Measurements from ENCODE around the gene HOMEZ. TPM values are rescaled to one million over a fixed set of nuclear protein-coding genes. Genes with fewer than 3 reads are reported as not detected.
"Not testable (repeated sequence)": the region's sequence is repeated elsewhere in the genome, so short reads cannot be mapped to it uniquely, and the experiment has no call there.

The HOMEZ gene
- total and polyA plus RNA-seq, 2 donors (not counting 3 experiments of a cell fraction or from before 2014, with no cell fraction given): 11.3 to 16.8 TPM

DNA sequence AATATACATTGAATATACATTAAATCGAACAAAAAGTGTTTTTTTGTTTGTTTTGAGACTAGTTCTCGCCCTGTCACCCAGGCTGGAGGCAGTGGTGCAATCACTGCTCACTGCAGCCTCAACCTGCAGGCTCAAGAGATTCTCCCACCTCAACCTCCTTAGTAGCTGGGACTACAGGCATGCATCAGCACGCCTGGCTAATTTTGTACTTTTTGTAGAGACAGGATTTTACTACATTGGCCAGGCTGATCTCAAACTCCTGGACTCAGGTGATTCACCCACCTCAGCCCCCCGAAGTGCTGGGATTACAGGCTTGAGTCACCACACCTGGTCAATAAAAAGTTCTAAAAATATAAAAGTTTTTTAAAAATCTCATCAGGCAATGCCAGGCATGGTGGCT lies 58.4 kb downstream of the HOMEZ start:
- no peak overlapping the region for H2AFZ ChIP-seq (ENCODE audit: low read depth, low read length)
- no peak overlapping the region for H3K4me2 ChIP-seq (ENCODE audit: insufficient read depth, low read length)
- no peak for TF ChIP-seq GATA2 (IDR thresholded peaks at IDR 0.05; ENCODE audit: insufficient read depth, insufficient read length, low read depth, low read length)
- no peak for TF ChIP-seq JUN (IDR thresholded peaks at IDR 0.05; ENCODE audit: borderline replicate concordance, insufficient read depth, insufficient read length, low read depth)
- TF ChIP-seq MYC (IDR thresholded peaks at IDR 0.05; ENCODE audit: low read depth, low read length): no peak
- TF ChIP-seq CTCF (IDR thresholded peaks at IDR 0.05; ENCODE audit: extremely low read depth in 1 of 2, insufficient read depth in 1 of 2, low read depth in 1 of 2, low read length in 2 of 2): no peak
- no peak for FAIRE-seq
- no peaks in the 10 kb centered on the region for H3K79me2 ChIP-seq (ENCODE audit: control insufficient read depth, insufficient read depth, low read length)
- H3K36me3 ChIP-seq (ENCODE audit: control insufficient read depth in 2 of 2, extremely low read depth in 1 of 2, insufficient read depth in 2 of 2, low read length in 2 of 2): no peaks in the 10 kb centered on the region
- no peak overlapping the region for H3K4me3 ChIP-seq (replicated peaks in 1 of 3; ENCODE audit: insufficient read depth in 1 of 3, low read depth in 1 of 3, low read length in 3 of 3)
- no peaks in the 10 kb centered on the region for H3K4me1 ChIP-seq (ENCODE audit: control insufficient read depth, extremely low read depth, insufficient read depth, low read length)
- H3K27me3 ChIP-seq (ENCODE audit: control insufficient read depth in 2 of 2, insufficient read depth in 2 of 2, low read length in 2 of 2): peaks cover 0 to 3% of the 10 kb centered on the region in 2 experiments
- H4K20me1 ChIP-seq (replicated peaks; ENCODE audit: control insufficient read depth, extremely low read depth, insufficient read depth, low read length): no peaks in the 10 kb centered on the region
- H3K27ac ChIP-seq (ENCODE audit: insufficient read depth, low read depth, low read length): no peak overlapping the region
- H3K9me3 ChIP-seq (replicated peaks; ENCODE audit: control insufficient read depth, insufficient read depth, low read length): no peaks in the 10 kb centered on the region
- no peaks in the 10 kb centered on the region for H3K9me1 ChIP-seq (replicated peaks; ENCODE audit: control insufficient read depth, extremely low read depth, insufficient read depth, low read length)
- intact Hi-C loops (cut with micrococcal nuclease): no loop called here
- no peak overlapping the region for H3K9ac ChIP-seq (replicated peaks; ENCODE audit: extremely low read depth, insufficient read depth, low read length)
- dilution Hi-C loops (cut with MboI; ENCODE audit: extremely low pct_ligation_motif_present, low sequenced_read_pairs): no loop called here
- POLR2A ChIA-PET: no interaction called here
- no TSS peak for BruUV-seq (replicated peaks)
- CTCF ChIA-PET: interaction anchor here (1.2 kb wide), 1 partner anchor 22 kb away, joined by 3 read pairs; no protein-coding TSS in a partner anchor
- DNase-seq (ENCODE audit: low read depth, low spot score): no peak

GRCh38 chr14:23224958-23225357 lies 61.0 kb downstream of the HOMEZ start:
- H3K4me2 ChIP-seq (ENCODE audit: insufficient read depth, low read length); H4K20me1 ChIP-seq (replicated peaks; ENCODE audit: control insufficient read depth, extremely low read depth, insufficient read depth, low read length); H3K27ac ChIP-seq (ENCODE audit: insufficient read depth, low read depth, low read length); H3K36me3 ChIP-seq (ENCODE audit: control insufficient read depth in 2 of 2, extremely low read depth in 1 of 2, insufficient read depth in 2 of 2, low read length in 2 of 2); H3K27me3 ChIP-seq (ENCODE audit: control insufficient read depth in 2 of 2, insufficient read depth in 2 of 2, low read length in 2 of 2); H3K9ac ChIP-seq (replicated peaks; ENCODE audit: extremely low read depth, insufficient read depth, low read length); DNase-seq (ENCODE audit: low read depth, low spot score); intact Hi-C loops (cut with micrococcal nuclease); H3K9me3 ChIP-seq (replicated peaks; ENCODE audit: control insufficient read depth, insufficient read depth, low read length); H2AFZ ChIP-seq (ENCODE audit: low read depth, low read length); H3K9me1 ChIP-seq (replicated peaks; ENCODE audit: control insufficient read depth, extremely low read depth, insufficient read depth, low read length); H3K4me3 ChIP-seq (replicated peaks in 1 of 3; ENCODE audit: insufficient read depth in 1 of 3, low read depth in 1 of 3, low read length in 3 of 3); FAIRE-seq; H3K4me1 ChIP-seq (ENCODE audit: control insufficient read depth, extremely low read depth, insufficient read depth, low read length); BruUV-seq (replicated peaks); dilution Hi-C loops (cut with MboI; ENCODE audit: extremely low pct_ligation_motif_present, low sequenced_read_pairs); H3K79me2 ChIP-seq (ENCODE audit: control insufficient read depth, insufficient read depth, low read length): not testable (repeated sequence)
- POLR2A ChIA-PET: interaction anchor here (0.8 kb wide), 1 partner anchor 24 kb away, joined by 3 read pairs; no protein-coding TSS in a partner anchor
- CTCF ChIA-PET: interaction anchor here (0.6 to 1.8 kb wide), 3 partner anchors 9 to 104 kb away, joined by 4 to 7 read pairs (median 4); no protein-coding TSS in a partner anchor

Small RNAs within 50 kb of the gene (small RNA-seq; reads per million reads assigned to genes)
- gene AL049829.1 (ENCODE audit: insufficient read depth, insufficient read length, low read depth, low replicate concordance) (not detected), gene RNU6-1046P (ENCODE audit: insufficient read depth, insufficient read length, low read depth, low replicate concordance) (not detected)

Other genes starting within 250 kb of the HOMEZ start
- not detected in 2 replicates for gene PSMB11, start 243.9 kb downstream of the HOMEZ start, total RNA-seq
- gene PSMB11, start 243.9 kb downstream of the HOMEZ start, polyA plus RNA-seq: not detected in 2 replicates
- 20.2 and 21.7 TPM in 2 replicates for gene CDH24, start 228.6 kb downstream of the HOMEZ start, total RNA-seq
- 52.9 and 63.1 TPM in 2 replicates for gene CDH24, start 228.6 kb downstream of the HOMEZ start, polyA plus RNA-seq
- 220 and 240 TPM in 2 replicates for gene ACIN1, start 191.0 kb downstream of the HOMEZ start, total RNA-seq
- gene ACIN1, start 191.0 kb downstream of the HOMEZ start, polyA plus RNA-seq: 136 and 146 TPM in 2 replicates
- gene C14orf119, start 190.6 kb downstream of the HOMEZ start, total RNA-seq: 55.5 and 58.3 TPM in 2 replicates
- 60.5 and 78.7 TPM in 2 replicates for gene C14orf119, start 190.6 kb downstream of the HOMEZ start, polyA plus RNA-seq
- gene CIROP, start 181.1 kb downstream of the HOMEZ start, total RNA-seq: not detected in 2 replicates
- not detected in 2 replicates for gene CIROP, start 181.1 kb downstream of the HOMEZ start, polyA plus RNA-seq
- gene CEBPE, start 166.9 kb downstream of the HOMEZ start, total RNA-seq: not detected in 2 replicates
- not detected in 2 replicates for gene CEBPE, start 166.9 kb downstream of the HOMEZ start, polyA plus RNA-seq
- 1.1 and 1.6 TPM in 2 replicates for gene SLC7A8, start 102.5 kb downstream of the HOMEZ start, total RNA-seq
- gene SLC7A8, start 102.5 kb downstream of the HOMEZ start, polyA plus RNA-seq: 0.76 and 0.88 TPM in 2 replicates
- gene RNF212B, start 48.2 kb downstream of the HOMEZ start, total RNA-seq: not detected in 2 replicates
- gene RNF212B, start 48.2 kb downstream of the HOMEZ start, polyA plus RNA-seq: not detected in 2 replicates
- 4.1 and 7.4 TPM in 2 replicates for gene PPP1R3E, start 16.7 kb upstream of the HOMEZ start, total RNA-seq
- 3.2 and 4.3 TPM in 2 replicates for gene PPP1R3E, start 16.7 kb upstream of the HOMEZ start, polyA plus RNA-seq
- gene BCL2L2, start 20.7 kb upstream of the HOMEZ start, total RNA-seq: 24.3 and 26.2 TPM in 2 replicates
- 14.7 and 19.9 TPM in 2 replicates for gene BCL2L2, start 20.7 kb upstream of the HOMEZ start, polyA plus RNA-seq
- gene PABPN1, start 35.3 kb upstream of the HOMEZ start, total RNA-seq: 218 and 231 TPM in 2 replicates
- gene PABPN1, start 35.3 kb upstream of the HOMEZ start, polyA plus RNA-seq: 227 and 231 TPM in 2 replicates
- 1.8 and 4.6 TPM in 2 replicates for gene SLC22A17, start 66.8 kb upstream of the HOMEZ start, total RNA-seq
- 2.9 and 4.2 TPM in 2 replicates for gene SLC22A17, start 66.8 kb upstream of the HOMEZ start, polyA plus RNA-seq
- 0.13 TPM in 1 of 2 replicates, not detected in the other for gene EFS, start 79.0 kb upstream of the HOMEZ start, total RNA-seq
- gene EFS, start 79.0 kb upstream of the HOMEZ start, polyA plus RNA-seq: 0.02 and 0.03 TPM in 2 replicates
- not detected in 2 replicates for gene IL25, start 86.7 kb upstream of the HOMEZ start, total RNA-seq
- not detected in 2 replicates for gene IL25, start 86.7 kb upstream of the HOMEZ start, polyA plus RNA-seq
- gene CMTM5, start 90.9 kb upstream of the HOMEZ start, total RNA-seq: not detected in 2 replicates
- gene CMTM5, start 90.9 kb upstream of the HOMEZ start, polyA plus RNA-seq: not detected in 2 replicates
- not detected in 2 replicates for gene MYH6, start 122.1 kb upstream of the HOMEZ start, total RNA-seq
- gene MYH6, start 122.1 kb upstream of the HOMEZ start, polyA plus RNA-seq: not detected in 2 replicates
- not detected in 2 replicates for gene MYH7, start 149.5 kb upstream of the HOMEZ start, total RNA-seq
- gene MYH7, start 149.5 kb upstream of the HOMEZ start, polyA plus RNA-seq: not detected in 2 replicates
- 36.3 and 36.5 TPM in 2 replicates for gene NGDN, start 183.6 kb upstream of the HOMEZ start, total RNA-seq
- gene NGDN, start 183.6 kb upstream of the HOMEZ start, polyA plus RNA-seq: 22.1 and 25.6 TPM in 2 replicates

All from endothelial cell of umbilical vein (primary cell).